OCI-M2 (cell line): ENCODE results near the gene PDK1.

Experiments
- DNase-seq: peaks from one replicate; lab custom pipeline; 2025; ENCODE audit not compliant: unreplicated experiment; lab: John Stamatoyannopoulos, UW

Gene PDK1

DNA sequence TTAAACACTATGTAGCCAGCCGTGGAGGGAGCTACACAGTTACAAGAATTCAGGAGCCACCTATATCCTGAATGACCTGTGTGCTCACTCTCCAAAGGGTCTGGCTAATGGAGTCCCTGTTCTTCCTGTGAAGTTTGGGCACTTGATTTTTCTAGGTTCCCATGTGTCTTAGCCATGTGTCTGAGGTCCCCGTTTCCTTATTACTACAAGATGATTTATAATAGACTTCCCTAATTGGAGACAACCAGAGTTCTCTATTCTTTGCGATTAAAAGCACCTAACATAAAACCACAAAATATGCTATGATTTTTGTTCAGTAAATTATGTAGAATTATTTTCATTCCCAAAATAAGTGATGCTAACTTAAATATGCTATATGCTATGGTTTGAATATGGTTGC, 83.4 kb downstream of the PDK1 start:
- DNase-seq = no peak

DNA sequence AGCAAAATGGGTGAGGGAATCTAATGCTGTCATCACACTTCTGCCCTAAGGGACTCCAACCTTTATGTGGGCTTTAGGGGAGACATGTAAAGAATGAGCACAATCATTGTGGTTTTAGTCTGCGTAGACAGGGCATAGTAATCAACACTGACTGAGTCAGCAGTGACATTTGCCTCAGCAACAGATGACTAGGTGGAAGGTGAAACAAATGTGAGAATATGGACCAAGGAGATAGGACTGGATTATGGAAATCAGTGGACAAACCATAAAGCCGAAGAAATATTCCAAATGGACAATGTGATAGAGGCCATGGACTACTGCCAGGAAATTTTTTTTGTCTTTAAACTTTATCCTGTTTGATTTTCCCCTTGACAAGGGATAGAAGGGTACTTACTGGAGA, 83.9 kb downstream of the PDK1 start:
- DNase-seq = no peak

DNA sequence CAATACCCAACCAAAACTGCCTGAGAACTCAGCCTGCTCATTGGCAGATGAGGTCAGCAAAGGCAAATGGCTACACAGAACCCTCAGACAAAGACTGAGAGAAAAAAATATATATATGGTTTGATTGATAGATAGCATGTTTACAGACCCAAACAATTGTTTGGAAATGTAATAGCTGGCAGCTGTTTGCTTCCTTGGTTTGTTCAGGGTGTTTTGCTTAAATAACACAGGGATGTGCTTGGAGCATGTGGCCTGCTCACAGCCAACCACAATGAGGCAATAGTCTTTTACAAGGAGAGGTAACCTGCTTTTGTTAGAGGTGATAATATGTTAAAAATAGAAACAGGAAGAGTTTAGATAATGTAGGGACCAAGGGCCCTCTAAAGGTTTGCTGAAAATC, 84.5 kb downstream of the PDK1 start:
- DNase-seq = no peak

DNA sequence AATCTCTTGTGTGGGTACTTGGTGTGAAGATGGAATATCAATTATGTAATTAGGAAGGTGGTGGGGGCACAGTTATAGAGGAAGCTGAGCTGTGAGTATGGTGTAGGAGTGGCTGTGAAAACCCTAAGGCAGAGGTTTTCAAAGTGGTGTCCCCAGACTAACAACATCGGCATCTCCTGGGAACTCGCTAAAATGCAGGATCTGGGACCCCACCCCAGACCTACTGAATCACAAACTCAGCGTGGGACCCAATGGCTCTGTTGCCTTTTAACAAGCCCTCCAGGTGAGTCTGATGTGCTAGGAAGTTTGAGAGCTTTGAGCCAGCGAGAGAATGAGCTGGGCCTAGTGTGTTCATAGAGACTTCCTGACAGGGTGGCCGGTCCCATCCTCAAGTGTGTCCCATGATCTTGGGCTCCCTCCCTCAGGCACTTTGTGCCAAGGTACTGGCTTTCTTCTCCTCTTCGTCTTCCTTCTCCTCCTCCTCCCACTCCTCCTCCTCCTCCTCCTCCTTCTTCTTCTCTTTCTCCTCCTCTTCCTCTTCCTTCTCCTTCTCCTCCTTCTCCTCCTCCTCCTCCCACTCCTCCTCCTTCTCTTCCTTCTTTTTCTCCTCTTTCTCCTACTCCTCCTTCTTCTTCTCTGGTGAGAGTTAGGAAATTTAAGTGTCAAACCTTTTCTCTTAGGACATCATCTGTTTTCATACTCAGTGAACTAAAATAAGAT, 86.6 kb downstream of the PDK1 start:
- no peak for DNase-seq

DNA sequence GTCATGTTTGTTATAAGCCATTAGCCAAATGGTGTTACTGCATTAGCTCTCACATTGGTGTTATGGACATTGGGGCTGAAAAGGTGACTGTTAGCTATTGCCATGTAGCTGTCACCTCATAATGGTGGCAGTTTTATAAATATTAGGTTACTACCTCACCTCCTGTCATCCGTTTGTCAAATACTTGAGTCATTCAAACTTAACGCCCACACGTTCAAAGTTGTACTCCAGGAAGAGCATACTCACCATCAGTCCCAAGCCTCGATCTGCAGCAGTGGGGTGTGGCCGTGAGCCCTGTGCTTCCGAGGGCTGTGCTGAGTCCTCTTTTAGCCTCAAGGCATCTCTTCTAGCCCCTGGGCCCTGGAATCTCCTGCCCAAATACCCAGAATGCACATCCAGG, 87.3 kb downstream of the PDK1 start:
- no peak for DNase-seq

DNA sequence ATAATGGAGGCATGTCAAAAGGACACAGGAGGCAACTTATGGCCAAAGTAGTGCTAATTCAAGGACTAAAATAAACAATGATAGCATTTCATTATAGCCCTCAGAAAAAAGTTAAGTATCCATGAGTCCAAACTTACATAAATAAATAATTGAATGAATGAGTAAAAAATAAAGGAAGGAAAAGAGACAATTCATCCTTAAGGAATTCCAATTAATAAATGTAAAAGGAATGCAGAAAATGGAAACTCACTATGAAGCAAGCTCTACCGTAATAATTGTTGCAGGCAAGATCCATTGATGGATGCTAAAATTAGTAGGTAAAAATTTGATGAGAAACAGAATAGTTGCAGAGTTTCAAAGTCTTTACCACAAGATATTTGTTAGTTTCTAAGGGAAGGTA, 91.5 kb downstream of the PDK1 start:
- DNase-seq = no peak

DNA sequence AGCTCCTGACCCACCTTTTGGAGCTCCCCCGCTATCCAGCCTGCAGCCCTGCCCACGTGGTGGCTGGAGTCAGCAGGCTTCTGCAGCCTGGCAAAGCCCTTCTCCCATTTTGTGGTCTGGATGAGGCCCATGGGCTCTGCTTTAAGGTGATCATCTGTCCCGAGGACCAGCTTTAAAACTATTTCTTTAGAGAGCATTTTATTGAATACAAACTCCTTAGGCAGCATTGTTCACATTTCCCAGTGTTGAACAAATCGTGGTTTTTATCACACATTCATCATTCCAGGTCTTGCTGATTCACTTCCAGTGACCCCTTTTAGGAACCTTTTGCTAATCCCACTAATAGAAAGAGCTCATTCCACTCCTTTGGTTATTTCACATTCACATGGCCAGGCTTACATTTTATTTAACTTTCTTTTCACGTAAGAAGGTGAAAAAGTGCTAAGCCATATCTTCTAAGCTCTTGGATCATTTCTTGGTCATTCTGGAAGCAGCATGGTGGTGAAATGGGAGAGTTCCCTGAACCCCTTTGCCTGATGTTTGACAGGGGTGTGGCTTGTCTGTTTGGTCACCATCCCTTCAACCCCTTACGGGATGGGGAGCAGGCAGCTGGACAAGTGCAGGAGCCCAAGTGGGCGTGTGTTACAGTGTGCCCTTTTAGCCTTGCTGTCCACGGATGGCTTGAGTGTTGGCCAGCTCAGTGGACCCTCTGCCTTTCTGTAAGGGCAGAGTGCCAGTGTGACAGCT, 99.4 kb downstream of the PDK1 start:
- DNase-seq = no peak

DNA sequence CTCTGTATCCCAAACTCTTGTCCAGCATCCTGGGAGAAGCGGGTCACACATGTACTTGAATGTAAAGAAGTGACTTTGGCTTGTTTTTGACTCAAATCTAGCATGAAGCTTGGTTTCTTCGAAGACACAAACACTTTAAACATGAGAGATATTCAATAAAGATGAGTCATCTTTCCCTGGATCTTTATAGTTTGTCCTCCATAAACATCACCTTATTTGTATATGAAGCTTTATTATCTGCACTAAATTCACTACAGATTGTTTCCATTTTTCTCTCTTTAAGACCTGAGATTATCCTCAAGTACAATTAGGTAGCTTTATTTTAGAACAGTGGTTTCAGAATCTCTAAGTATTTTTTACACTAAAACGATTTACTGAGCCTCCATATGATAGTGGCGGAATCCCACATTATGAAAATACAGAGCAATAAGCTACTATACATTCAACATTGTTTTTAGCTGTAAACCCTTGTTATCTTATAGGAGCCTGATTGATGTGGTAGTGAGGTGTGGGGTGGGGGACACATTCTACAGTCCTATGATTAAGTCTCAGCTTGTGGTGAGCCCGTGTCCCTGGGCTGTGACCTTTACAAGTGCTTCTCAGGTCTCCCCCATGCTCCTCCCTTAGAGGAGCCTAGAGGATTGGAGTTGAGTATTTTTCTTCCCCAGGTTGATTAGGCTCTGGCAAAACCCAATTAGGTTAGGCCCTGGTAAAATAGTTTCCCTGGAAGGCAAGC, 100.1 kb downstream of the PDK1 start:
- DNase-seq = no peak
